ENCODE data around the gene ANKRD11.
A peak's percentile ranks its signal among the peaks of the same experiment; 100 is the strongest.
"Not testable (repeated sequence)": the region's sequence is repeated elsewhere in the genome, so short reads cannot be mapped to it uniquely, and the experiment has no call there.

The ANKRD11 gene

GRCh38 chr16:89401205-89401604 lies 89.2 kb downstream of the ANKRD11 start:
- DNase-seq, result no peak

GRCh38 chr16:89400740-89401139 lies 89.6 kb downstream of the ANKRD11 start:
- no peak for DNase-seq

- no peak for DNase-seq
Observed at GRCh38 chr16:89398924-89399323, 91.4 kb downstream of the ANKRD11 start.

GRCh38 chr16:89397331-89397861 lies 93.0 kb downstream of the ANKRD11 start:
- no peak for DNase-seq

- DNase-seq, result no peak
Observed at GRCh38 chr16:89396156-89396555, 94.2 kb downstream of the ANKRD11 start.

GRCh38 chr16:89395150-89396142 lies 94.9 kb downstream of the ANKRD11 start:
- DNase-seq, result no peak

- DNase-seq, result no peak
Observed at GRCh38 chr16:89393738-89394406, 96.5 kb downstream of the ANKRD11 start.

- DNase-seq, result no peak
Observed at GRCh38 chr16:89392881-89393737, 97.3 kb downstream of the ANKRD11 start.

- DNase-seq, result not testable (repeated sequence)
Observed at GRCh38 chr16:89390224-89390583, 100.2 kb downstream of the ANKRD11 start.

GRCh38 chr16:89389504-89390223 lies 100.7 kb downstream of the ANKRD11 start:
- DNase-seq, result not testable (repeated sequence)

GRCh38 chr16:89388536-89388935 lies 101.8 kb downstream of the ANKRD11 start:
- no peak for DNase-seq

- DNase-seq, result no peak
Observed at GRCh38 chr16:89386306-89387185, 103.8 kb downstream of the ANKRD11 start.

GRCh38 chr16:89385712-89386111 lies 104.6 kb downstream of the ANKRD11 start:
- no peak for DNase-seq

GRCh38 chr16:89384282-89384681 lies 106.1 kb downstream of the ANKRD11 start:
- DNase-seq, result no peak

- DNase-seq, result peak; percentile 51
Observed at GRCh38 chr16:89383095-89384003, 107.0 kb downstream of the ANKRD11 start.

- DNase-seq, result peak; percentile 30
Observed at GRCh38 chr16:89382555-89382954, 107.8 kb downstream of the ANKRD11 start.

GRCh38 chr16:89381788-89382187 lies 108.6 kb downstream of the ANKRD11 start:
- DNase-seq, result no peak

GRCh38 chr16:89380681-89381080 lies 109.7 kb downstream of the ANKRD11 start:
- DNase-seq, result no peak

- no peak for DNase-seq
Observed at GRCh38 chr16:89378947-89379771, 111.2 kb downstream of the ANKRD11 start.

All from activated CD4-positive, alpha-beta T cell treated with anti-CD3 and anti-CD28 coated beads, Interleukin-2, Interleukin-6, amounts not matched to agents 100 ng/mL and 50 ng/mL, durations not matched to agents 16 hours and 8 hours (primary cell).